GM12891 (cell line): ENCODE results near the gene EDEM3.
"Not testable (repeated sequence)": the region's sequence is repeated elsewhere in the genome, so short reads cannot be mapped to it uniquely, and the experiment has no call there.

Experiments
- DNase-seq: peaks from one replicate; pipeline ENCODE4 v3.0.0; 2011; ENCODE audit warnings: low spot score; ENCODE audit not compliant: insufficient read length
- FAIRE-seq: peaks from 2 replicates; lab custom pipeline; 2011; peaks lifted over from hg19 to GRCh38; lab: Jason Lieb, UNC
- PAX5 ChIP-seq: IDR thresholded peaks from 2 replicates; pipeline ENCODE4 v1.6.1; 2011; ENCODE audit warnings: low read length, moderate library complexity, mild to moderate bottlenecking; ENCODE audit not compliant: insufficient read depth, severe bottlenecking
- POLR2A ChIP-seq: IDR thresholded peaks from 2 replicates; pipeline ENCODE4 v1.6.1; 2011; ENCODE audit warnings: low read depth, low read length, control low read depth
- POLR2AphosphoS5 ChIP-seq: IDR thresholded peaks from 2 replicates; pipeline ENCODE4 v1.6.1; 2011; ENCODE audit warnings: low read depth, low read length, control low read depth
- POU2F2 ChIP-seq: IDR thresholded peaks from 2 replicates; pipeline ENCODE4 v1.6.1; 2011; ENCODE audit warnings: low read depth, mild to moderate bottlenecking, control low read depth, low read length, moderate library complexity
- SPI1 ChIP-seq: IDR thresholded peaks from 2 replicates; pipeline ENCODE4 v1.6.1; 2011; ENCODE audit warnings: low read depth, low read length, control low read depth
- TAF1 ChIP-seq: IDR thresholded peaks from 2 replicates; pipeline ENCODE4 v1.6.1; 2011; ENCODE audit warnings: low read depth, low read length, control low read depth

The EDEM3 gene

GRCh38 chr1:184790642-184791549 lies 36.2 kb upstream of the EDEM3 start:
- no peak for TF ChIP-seq SPI1
- no peak for TF ChIP-seq PAX5
- TF ChIP-seq POU2F2 = no peak
- no peak for TF ChIP-seq POLR2AphosphoS5
- TF ChIP-seq TAF1 = no peak
- TF ChIP-seq POLR2A = no peak
- FAIRE-seq (no peak), DNase-seq (no peak)

GRCh38 chr1:184789884-184790283 lies 35.2 kb upstream of the EDEM3 start:
- no peak for FAIRE-seq
- no peak for TF ChIP-seq POU2F2
- TF ChIP-seq TAF1 = no peak
- TF ChIP-seq SPI1 = no peak
- no peak for TF ChIP-seq PAX5
- no peak for TF ChIP-seq POLR2A
- TF ChIP-seq POLR2AphosphoS5 = no peak

GRCh38 chr1:184788970-184789369 lies 34.3 kb upstream of the EDEM3 start:
- no peak for TF ChIP-seq SPI1
- no peak for TF ChIP-seq POLR2AphosphoS5
- no peak for TF ChIP-seq POU2F2
- TF ChIP-seq PAX5 = no peak
- TF ChIP-seq TAF1 = no peak
- TF ChIP-seq POLR2A = no peak
- FAIRE-seq (no peak), DNase-seq (no peak)

More at GRCh38 chr1:184789884-184790283, 35.2 kb upstream of the EDEM3 start:
- no peak for DNase-seq

- no peak for TF ChIP-seq SPI1
- TF ChIP-seq POLR2AphosphoS5 = no peak
- no peak for TF ChIP-seq POLR2A
- TF ChIP-seq TAF1 = no peak
- no peak for TF ChIP-seq POU2F2
- no peak for TF ChIP-seq PAX5
- FAIRE-seq = no peak
- DNase-seq = no peak
Measured at GRCh38 chr1:184785529-184785928, 30.9 kb upstream of the EDEM3 start.

GRCh38 chr1:184783723-184784122 lies 29.1 kb upstream of the EDEM3 start:
- not testable (repeated sequence) for FAIRE-seq, DNase-seq

- TF ChIP-seq PAX5 = no peak
- no peak for TF ChIP-seq POLR2AphosphoS5
- TF ChIP-seq SPI1 = no peak
- TF ChIP-seq POU2F2 = no peak
- TF ChIP-seq TAF1 = no peak
- TF ChIP-seq POLR2A = no peak
- no peak for FAIRE-seq
- DNase-seq = no peak
Measured at GRCh38 chr1:184781941-184782340, 27.3 kb upstream of the EDEM3 start.

GRCh38 chr1:184775885-184776284 lies 21.2 kb upstream of the EDEM3 start:
- TF ChIP-seq SPI1 (no peak), POLR2AphosphoS5 (no peak), POU2F2 (no peak), TAF1 (no peak), PAX5 (no peak), POLR2A (no peak)
- DNase-seq = no peak
- no peak for FAIRE-seq

- TF ChIP-seq POLR2A = no peak
- TF ChIP-seq PAX5 = no peak
- no peak for TF ChIP-seq SPI1
- no peak for TF ChIP-seq POLR2AphosphoS5
- no peak for TF ChIP-seq POU2F2
- TF ChIP-seq TAF1 = no peak
- FAIRE-seq (no peak), DNase-seq (no peak)
Measured at GRCh38 chr1:184775329-184775728, 20.7 kb upstream of the EDEM3 start.

- FAIRE-seq (no peak), DNase-seq (no peak)
- no peak for TF ChIP-seq POU2F2
- TF ChIP-seq TAF1 = no peak
- TF ChIP-seq POLR2AphosphoS5 = no peak
- no peak for TF ChIP-seq POLR2A
- TF ChIP-seq SPI1 = no peak
- no peak for TF ChIP-seq PAX5
Measured at GRCh38 chr1:184773762-184774320, 19.2 kb upstream of the EDEM3 start.

GRCh38 chr1:184771190-184771691 lies 16.6 kb upstream of the EDEM3 start:
- FAIRE-seq = no peak
- DNase-seq = no peak

More at GRCh38 chr1:184771190-184771691, 16.6 kb upstream of the EDEM3 start:
- TF ChIP-seq POLR2A = no peak
- no peak for TF ChIP-seq PAX5
- TF ChIP-seq POLR2AphosphoS5 = no peak
- TF ChIP-seq TAF1 = no peak
- no peak for TF ChIP-seq POU2F2
- TF ChIP-seq SPI1 = no peak
